Keratinocyte (primary cell): ENCODE measurements around the gene ACSF3.

Experiments used
- CTCF ChIP-seq, 3 experiments: IDR thresholded peaks in 1 of 3; conservative IDR thresholded peaks in 1 of 3; optimal IDR thresholded peaks in 1 of 3; 2 replicates in 2 of 3; 3 replicates in 1 of 3; pipeline versions ENCODE3 to v1.5.1; 2011; ENCODE audit warnings: low read length in 3 of 3, mild to moderate bottlenecking in 3 of 3, moderate library complexity in 2 of 3, control low read depth in 1 of 3, inconsistent platforms in 1 of 3; ENCODE audit not compliant: insufficient read depth in 2 of 3; ENCODE audit errors: extremely low read depth in 1 of 3
- EZH2 ChIP-seq: IDR thresholded peaks from one replicate; pipeline ENCODE4 v1.6.1; 2012; ENCODE audit warnings: inconsistent platforms, mild to moderate bottlenecking, low read length, moderate library complexity

- no peak for TF ChIP-seq CTCF (optimal IDR thresholded peaks at IDR 0.05 in 1 of 3, IDR thresholded peaks at IDR 0.05 in 1 of 3, conservative IDR thresholded peaks at IDR 0.05 in 1 of 3; ENCODE audit: extremely low read depth in 1 of 3, insufficient read depth in 2 of 3, low read length in 3 of 3)
- TF ChIP-seq EZH2 = no peak
These were observed 51.9 kb downstream of the ACSF3 start for GRCh38 chr16:89145406-89146161.
